CD14-positive monocyte (primary cell): Measurements from ENCODE around the gene VTN. TPM values are rescaled to one million over a fixed set of nuclear protein-coding genes. Genes with fewer than 3 reads are reported as not detected.

ENCODE experiments used
- DNase-seq, 3 donors: peaks; one replicate each; pipeline ENCODE4 v3.0.0-alpha.2; 2011 to 2022
- H2AFZ ChIP-seq: 2 replicates; pipeline ENCODE4 v1.6.0; 2012; ENCODE audit warnings: mild to moderate bottlenecking, low read depth, low read length, inconsistent platforms; ENCODE audit not compliant: insufficient read depth, poor library complexity, severe bottlenecking
- H3K27ac ChIP-seq, 2 donors: 1 replicate in 1 of 2; 2 replicates in 1 of 2; pipeline ENCODE4 v1.5.1; 2012 to 2013; ENCODE audit warnings: low read length in 2 of 2, control low read depth in 1 of 2, inconsistent platforms in 1 of 2, low read depth in 1 of 2, mild to moderate bottlenecking in 1 of 2
- H3K27me3 ChIP-seq, 2 donors: one replicate each; pipeline versions ENCODE4 v1.6.0 to v1.6.1; 2011 to 2013; ENCODE audit warnings: low read length in 2 of 2; ENCODE audit not compliant: control insufficient read depth in 2 of 2, insufficient read depth in 2 of 2
- H3K36me3 ChIP-seq, 2 donors: replicated peaks in 1 of 2; 1 replicate in 1 of 2; 2 replicates in 1 of 2; pipeline versions ENCODE4 v1.5.1 to v1.6.1; 2012 to 2013; ENCODE audit warnings: low read length in 2 of 2, control low read depth in 1 of 2, inconsistent platforms in 1 of 2, mild to moderate bottlenecking in 1 of 2; ENCODE audit not compliant: insufficient read depth in 2 of 2, control insufficient read depth in 1 of 2
- H3K4me1 ChIP-seq, 2 donors: 1 replicate in 1 of 2; 2 replicates in 1 of 2; pipeline versions ENCODE4 v1.5.1 to v1.6.1; 2012 to 2013; ENCODE audit warnings: low read length in 2 of 2, control low read depth in 1 of 2, inconsistent platforms in 1 of 2, mild to moderate bottlenecking in 1 of 2, moderate library complexity in 1 of 2; ENCODE audit not compliant: insufficient read depth in 2 of 2, control insufficient read depth in 1 of 2
- H3K4me2 ChIP-seq: replicated peaks from 2 replicates; pipeline ENCODE3; 2012; ENCODE audit warnings: low read length, moderate library complexity, mild to moderate bottlenecking; ENCODE audit not compliant: poor library complexity, severe bottlenecking; ENCODE audit errors: extremely low read depth
- H3K4me3 ChIP-seq, 3 experiments: fragments of 200-600 bp in 1 of 3; sonication (generic) in 1 of 3; replicated peaks in 1 of 3; 1 replicate in 2 of 3; 2 replicates in 1 of 3; pipeline ENCODE4 v1.5.1; 2011 to 2013; ENCODE audit warnings: low read length in 3 of 3, mild to moderate bottlenecking in 3 of 3, control low read depth in 2 of 3, low read depth in 2 of 3, inconsistent platforms in 1 of 3, moderate library complexity in 1 of 3
- H3K79me2 ChIP-seq: 2 replicates; pipeline ENCODE4 v1.6.0; 2012; ENCODE audit warnings: mild to moderate bottlenecking, control low read depth, inconsistent platforms, low read length, moderate library complexity; ENCODE audit not compliant: insufficient read depth
- H3K9ac ChIP-seq: 2 replicates; pipeline ENCODE4 v1.6.0; 2017; ENCODE audit warnings: low read length, mild to moderate bottlenecking; ENCODE audit not compliant: insufficient read depth, poor library complexity, severe bottlenecking
- H3K9me3 ChIP-seq, 2 donors: replicated peaks in 1 of 2; 1 replicate in 1 of 2; 2 replicates in 1 of 2; pipeline versions ENCODE4 v1.5.1 to v1.6.1; 2012 to 2013; ENCODE audit warnings: low read length in 2 of 2, control low read depth in 1 of 2; ENCODE audit not compliant: control insufficient read depth in 1 of 2, insufficient read depth in 1 of 2
- H4K20me1 ChIP-seq: 2 replicates; pipeline ENCODE4 v1.6.0; 2012; ENCODE audit warnings: mild to moderate bottlenecking, low read length, control low read depth, moderate library complexity; ENCODE audit not compliant: insufficient read depth
- H3K27ac Mint-ChIP-seq, 7 donors: one replicate each; pipeline ENCODE4 v1.8.0; 2020; ENCODE audit warnings: mild to moderate bottlenecking in 7 of 7, mixed read lengths in 7 of 7, moderate library complexity in 6 of 7, inconsistent platforms in 2 of 7
- H3K27me3 Mint-ChIP-seq, 3 donors: one replicate each; pipeline ENCODE4 v1.8.0; 2021 to 2022; ENCODE audit warnings: low read depth in 3 of 3, mild to moderate bottlenecking in 3 of 3, mixed read lengths in 3 of 3, moderate library complexity in 3 of 3, inconsistent platforms in 1 of 3
- H3K36me3 Mint-ChIP-seq, 2 donors: one replicate each; pipeline ENCODE4 v1.8.0; 2020; ENCODE audit warnings: mixed read lengths in 2 of 2, inconsistent platforms in 1 of 2, mild to moderate bottlenecking in 1 of 2
- H3K4me1 Mint-ChIP-seq: one replicate; pipeline ENCODE4 v1.8.0; 2020; ENCODE audit warnings: mild to moderate bottlenecking, mixed read lengths
- H3K4me3 Mint-ChIP-seq, 2 donors: one replicate each; pipeline ENCODE4 v1.8.0; 2020; ENCODE audit warnings: mild to moderate bottlenecking in 2 of 2, mixed read lengths in 2 of 2, moderate library complexity in 1 of 2
- H3K9me3 Mint-ChIP-seq, 7 donors: one replicate each; pipeline ENCODE4 v1.8.0; 2020 to 2022; ENCODE audit warnings: mixed read lengths in 7 of 7, mild to moderate bottlenecking in 6 of 7, moderate library complexity in 6 of 7, inconsistent platforms in 2 of 7
- WGBS: methylation state at CpG from one replicate; pipeline ENCODE4 v1.1.5; 2013; ENCODE audit warnings: missing lambda C conversion rate; ENCODE audit not compliant: insufficient coverage; 5-methylcytosine and 5-hydroxymethylcytosine counted together
- intact Hi-C, 2 donors: fragments of 100-400 bp; cut with micrococcal nuclease; formaldehyde crosslinking; loops; one replicate each; pipeline versions ENCODE4 v1.15.0 to v1.15.1; 2023
- polyA plus RNA-seq, 3 donors: library from polyadenylated mRNA; depleted of rRNA in 1 of 3; unstranded in 2 of 3; stranded (reverse) in 1 of 3; fragments of 300-500 nt in 2 of 3; fragments of >200 nt in 1 of 3; fragmentation: Illumina TruSeq in 2 of 3; gene quantifications; 1 replicate in 2 of 3; 2 replicates in 1 of 3; pipeline ENCODE4 v1.2.3, GENCODE V29; 2012 to 2021
- TF ChIP-seq, protein P1 (sequence below): fragments of 200-600 bp; IDR thresholded peaks from one replicate; pipeline ENCODE4 v1.8.0; 2022; ENCODE audit warnings: antibody characterized with exemption, mild to moderate bottlenecking

Gene VTN
- polyA plus RNA-seq, 3 donors, result not detected

DNA sequence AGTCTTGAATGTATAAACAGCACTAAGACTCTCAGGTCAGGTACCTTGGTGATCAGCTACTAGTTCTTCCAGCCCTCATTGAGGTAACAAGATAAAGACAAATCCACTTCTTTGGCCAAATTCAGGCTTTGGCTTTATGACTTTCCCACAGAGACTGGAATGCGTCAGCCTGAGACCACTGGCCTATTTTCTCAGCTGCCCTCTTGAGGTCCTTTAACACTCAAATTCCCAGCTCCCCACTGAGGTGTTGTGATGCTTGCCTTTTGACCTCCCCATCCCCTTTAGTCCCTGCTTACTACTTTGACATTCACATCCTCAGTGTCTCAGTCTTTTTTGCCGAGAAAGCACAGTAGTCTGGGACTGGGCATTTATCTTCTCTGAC lies 23.9 kb downstream of the VTN start:
- WGBS, result 100% methylated on average over 1 of the region's 2 CpGs
- Mint-ChIP-seq H3K4me1 (no peaks in the 10 kb centered on the region), H3K36me3 (peaks cover 85 to 99% of the 10 kb centered on the region in 2 donors), H3K27me3 (no peaks in the 10 kb centered on the region), H3K4me3 (no peak overlapping the region), H3K27ac (no peak overlapping the region), H3K9me3 (no peaks in the 10 kb centered on the region)
- no peak overlapping the region for H3K27ac ChIP-seq
- H3K4me1 ChIP-seq, result no peaks in the 10 kb centered on the region
- H3K4me2 ChIP-seq, result no peak overlapping the region
- intact Hi-C loops, result no loop called here
- TF ChIP-seq, protein P1, sequence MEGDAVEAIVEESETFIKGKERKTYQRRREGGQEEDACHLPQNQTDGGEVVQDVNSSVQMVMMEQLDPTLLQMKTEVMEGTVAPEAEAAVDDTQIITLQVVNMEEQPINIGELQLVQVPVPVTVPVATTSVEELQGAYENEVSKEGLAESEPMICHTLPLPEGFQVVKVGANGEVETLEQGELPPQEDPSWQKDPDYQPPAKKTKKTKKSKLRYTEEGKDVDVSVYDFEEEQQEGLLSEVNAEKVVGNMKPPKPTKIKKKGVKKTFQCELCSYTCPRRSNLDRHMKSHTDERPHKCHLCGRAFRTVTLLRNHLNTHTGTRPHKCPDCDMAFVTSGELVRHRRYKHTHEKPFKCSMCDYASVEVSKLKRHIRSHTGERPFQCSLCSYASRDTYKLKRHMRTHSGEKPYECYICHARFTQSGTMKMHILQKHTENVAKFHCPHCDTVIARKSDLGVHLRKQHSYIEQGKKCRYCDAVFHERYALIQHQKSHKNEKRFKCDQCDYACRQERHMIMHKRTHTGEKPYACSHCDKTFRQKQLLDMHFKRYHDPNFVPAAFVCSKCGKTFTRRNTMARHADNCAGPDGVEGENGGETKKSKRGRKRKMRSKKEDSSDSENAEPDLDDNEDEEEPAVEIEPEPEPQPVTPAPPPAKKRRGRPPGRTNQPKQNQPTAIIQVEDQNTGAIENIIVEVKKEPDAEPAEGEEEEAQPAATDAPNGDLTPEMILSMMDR, result no peak
- H2AFZ ChIP-seq, result no peak overlapping the region
- no peaks in the 10 kb centered on the region for H3K79me2 ChIP-seq
- no peak overlapping the region for H3K9ac ChIP-seq
- H3K27me3 ChIP-seq, result no peaks in the 10 kb centered on the region
- no peaks in the 10 kb centered on the region for H3K9me3 ChIP-seq
- DNase-seq, result no peak
- peaks cover 94 to 98% of the 10 kb centered on the region in 2 donors for H3K36me3 ChIP-seq
- H4K20me1 ChIP-seq, result no peaks in the 10 kb centered on the region
- no peak overlapping the region for H3K4me3 ChIP-seq

DNA sequence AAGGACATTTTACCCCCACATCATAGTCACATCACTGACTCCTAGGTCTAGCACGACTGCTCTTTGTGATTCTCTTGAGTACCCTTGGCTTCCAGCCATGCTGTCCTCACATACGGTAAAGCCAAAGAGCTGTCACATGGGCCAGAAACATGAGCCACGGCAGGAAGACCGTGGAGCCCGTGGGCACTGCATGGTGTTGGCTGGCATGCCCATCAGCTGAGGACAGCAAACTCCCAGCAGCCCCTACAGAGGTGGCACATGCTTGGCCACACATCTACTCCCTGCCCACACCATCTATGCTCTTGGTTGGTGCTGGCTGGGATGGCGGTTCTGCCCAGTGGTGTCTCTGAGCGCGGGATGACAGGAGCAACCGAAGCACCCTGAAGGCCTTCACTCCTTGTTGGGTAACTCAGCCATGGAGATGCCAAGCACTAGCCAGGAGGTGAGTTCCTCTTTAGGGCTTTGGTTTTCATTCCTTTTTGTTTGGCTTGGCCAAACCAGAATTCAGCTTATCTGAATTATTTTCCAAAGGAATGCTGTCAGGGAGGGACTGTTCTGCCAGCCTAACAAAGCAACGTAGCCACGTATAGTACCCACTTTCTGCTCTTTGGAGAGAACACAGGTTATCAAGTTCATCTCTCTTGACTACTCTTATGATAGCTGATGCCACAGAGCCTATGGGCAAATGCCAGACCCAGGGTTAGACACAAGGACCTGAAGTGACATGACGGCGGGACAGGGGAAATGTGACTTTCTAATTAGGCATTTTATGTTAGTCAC lies 24.5 kb downstream of the VTN start:
- Histone ChIP-seq H3K27me3 (no peaks in the 10 kb centered on the region), H2AFZ (no peak overlapping the region), H3K4me2 (no peak overlapping the region), H3K36me3 (peaks cover 94 to 98% of the 10 kb centered on the region in 2 donors), H3K9ac (no peak overlapping the region), H3K79me2 (no peaks in the 10 kb centered on the region), H3K4me1 (no peaks in the 10 kb centered on the region), H3K9me3 (no peaks in the 10 kb centered on the region), H3K27ac (no peak overlapping the region), H3K4me3 (no peak overlapping the region), H4K20me1 (no peaks in the 10 kb centered on the region)
- Mint-ChIP-seq H3K4me3 (no peak overlapping the region), H3K9me3 (no peaks in the 10 kb centered on the region), H3K4me1 (no peaks in the 10 kb centered on the region), H3K27me3 (peaks cover 0 to under 1% (median 0%) of the 10 kb centered on the region in 3 donors), H3K27ac (peak overlapping the region in 2 of 7 donors; percentile 57 to 58), H3K36me3 (peaks cover 85 to 99% of the 10 kb centered on the region in 2 donors)
- intact Hi-C loops, result no loop called here
- no peak for DNase-seq
- TF ChIP-seq, protein P1, result no peak
- 92% methylated on average over 7 of the region's 13 CpGs for WGBS
